Body of pancreas (tissue), 4 donors: ENCODE data around the gene TSTD2.

ENCODE experiments used
- POLR2A ChIP-seq, 3 donors: fragments of 450-650 bp; IDR thresholded peaks; one replicate each; pipeline ENCODE4 v1.6.1; 2016; ENCODE audit warnings: antibody characterized with exemption in 3 of 3, mild to moderate bottlenecking in 2 of 3
- TF ChIP-seq, protein P1 (sequence below), 7 experiments: fragments of 450-650 bp in 4 of 7; fragments of 200-600 bp in 3 of 7; sonication (generic) in 3 of 7; IDR thresholded peaks; one replicate each; pipeline ENCODE4 v1.5.1; 2016 to 2019; ENCODE audit warnings: antibody characterized with exemption in 7 of 7

DNA sequence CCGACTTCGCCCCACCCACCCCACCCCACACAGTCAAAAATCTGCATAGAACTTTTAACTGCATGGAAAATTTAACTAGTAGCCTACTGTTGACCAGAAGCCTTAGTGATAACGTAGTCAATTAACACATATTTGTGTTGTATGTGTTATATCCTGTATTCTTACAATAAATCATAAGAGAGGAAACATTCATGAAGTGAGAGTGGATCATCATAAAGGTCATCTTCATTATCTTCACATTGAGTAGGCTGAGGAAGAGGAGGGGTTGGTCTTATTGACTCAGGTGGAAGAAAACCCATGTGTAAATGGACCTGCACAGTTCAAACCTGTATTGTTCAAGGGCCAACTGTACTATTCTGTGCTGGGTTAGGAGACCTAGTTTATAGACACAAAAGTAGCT lies 32.6 kb upstream of the TSTD2 start:
- TF ChIP-seq, protein P1, sequence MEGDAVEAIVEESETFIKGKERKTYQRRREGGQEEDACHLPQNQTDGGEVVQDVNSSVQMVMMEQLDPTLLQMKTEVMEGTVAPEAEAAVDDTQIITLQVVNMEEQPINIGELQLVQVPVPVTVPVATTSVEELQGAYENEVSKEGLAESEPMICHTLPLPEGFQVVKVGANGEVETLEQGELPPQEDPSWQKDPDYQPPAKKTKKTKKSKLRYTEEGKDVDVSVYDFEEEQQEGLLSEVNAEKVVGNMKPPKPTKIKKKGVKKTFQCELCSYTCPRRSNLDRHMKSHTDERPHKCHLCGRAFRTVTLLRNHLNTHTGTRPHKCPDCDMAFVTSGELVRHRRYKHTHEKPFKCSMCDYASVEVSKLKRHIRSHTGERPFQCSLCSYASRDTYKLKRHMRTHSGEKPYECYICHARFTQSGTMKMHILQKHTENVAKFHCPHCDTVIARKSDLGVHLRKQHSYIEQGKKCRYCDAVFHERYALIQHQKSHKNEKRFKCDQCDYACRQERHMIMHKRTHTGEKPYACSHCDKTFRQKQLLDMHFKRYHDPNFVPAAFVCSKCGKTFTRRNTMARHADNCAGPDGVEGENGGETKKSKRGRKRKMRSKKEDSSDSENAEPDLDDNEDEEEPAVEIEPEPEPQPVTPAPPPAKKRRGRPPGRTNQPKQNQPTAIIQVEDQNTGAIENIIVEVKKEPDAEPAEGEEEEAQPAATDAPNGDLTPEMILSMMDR (IDR thresholded peaks at IDR 0.05), result no peak
- TF ChIP-seq POLR2A (IDR thresholded peaks at IDR 0.05), result no peak
